HepG2 (cell line): ENCODE measurements around the gene PTEN. TPM values are rescaled to one million over a fixed set of nuclear protein-coding genes. Genes with fewer than 3 reads are reported as not detected.
A peak's percentile ranks its signal among the peaks of the same experiment; 100 is the strongest.

ENCODE experiments used
- HOMEZ ChIP-seq: IDR thresholded peaks from 2 replicates; pipeline ENCODE4 v1.6.1; 2016; ENCODE audit warnings: low read depth
- TARDBP ChIP-seq: sonication (generic); formaldehyde crosslinking; IDR thresholded peaks from 2 replicates; pipeline ENCODE4 v1.8.0; 2022; ENCODE audit warnings: mild to moderate bottlenecking, missing genetic modification reagents
- ZNF687 ChIP-seq: sonication (generic); formaldehyde crosslinking; IDR thresholded peaks from 2 replicates; pipeline ENCODE4 v1.5.1; 2020; ENCODE audit warnings: mild to moderate bottlenecking, missing genetic modification reagents, moderate library complexity
- polyA plus RNA-seq, 8 experiments: library from polyadenylated mRNA; depleted of rRNA in 3 of 8; stranded (reverse) in 7 of 8; unstranded in 1 of 8; fragments of >200 nt; fragmentation: Illumina TruSeq in 4 of 8; extraction: Trizol in 4 of 8; gene quantifications; 2 replicates each; pipeline versions ENCODE4 v1.2.1 to v1.2.3, GENCODE V29; 2011 to 2016; ENCODE audit warnings: low read depth in 4 of 8, missing spikeins in 1 of 8, mixed read lengths in 1 of 8; ENCODE audit not compliant: insufficient read depth in 1 of 8
- total RNA-seq, 5 experiments: library from RNA; depleted of rRNA; stranded (reverse); fragments of >200 nt; fragmentation: Illumina TruSeq; extraction: Trizol; gene quantifications; 2 replicates each; pipeline ENCODE4 v1.2.3, GENCODE V29; 2016; ENCODE audit warnings: low read depth in 1 of 5

The PTEN gene
- total and polyA plus RNA-seq, 2 of the 13 experiments (the other 11 are each of a cell fraction or from before 2014, with no cell fraction given) = 30.3 to 61.3 TPM

GRCh38 chr10:87863053-87863943 lies at the start of gene PTEN, which contains the start of gene KLLN (continued):
- TF ChIP-seq HOMEZ (CRISPR knock-in tag) (peak; percentile 89), TARDBP (CRISPR knock-in tag) (peak; percentile 93), ZNF687 (CRISPR knock-in tag) (peak; percentile 73)
